Measurements from ENCODE around the gene LAMC3.

DNA sequence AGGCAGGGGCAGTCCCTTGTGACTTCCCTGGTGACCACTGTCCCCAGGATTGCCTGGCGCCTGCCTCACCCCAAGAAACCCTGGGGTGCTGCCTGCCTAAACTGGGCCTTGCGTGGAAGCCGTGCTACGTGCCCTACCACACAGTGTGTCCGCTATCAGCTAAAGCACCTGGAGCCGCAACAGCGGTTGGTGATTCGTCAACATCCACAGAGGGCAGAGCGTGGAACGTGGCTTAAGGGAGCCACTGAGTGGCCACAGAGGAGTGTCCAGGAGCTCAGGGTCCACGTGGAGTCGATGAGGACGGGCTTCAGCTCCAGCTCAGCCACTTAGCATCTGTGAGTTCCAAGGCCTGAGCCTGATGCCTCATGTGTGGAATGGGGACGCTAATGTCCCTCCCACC is 25.3 kb downstream of the LAMC3 start:
- TF ChIP-seq POLR2A (IDR thresholded peaks at IDR 0.05) (no peak), POLR2AphosphoS5 (IDR thresholded peaks at IDR 0.05) (no peak)

Data from breast epithelium (tissue), 3 donors.